T-helper 17 cell (primary cell): ENCODE data around the gene CYTH1. TPM values are rescaled to one million over a fixed set of nuclear protein-coding genes. Genes with fewer than 3 reads are reported as not detected.

ENCODE experiments used
- ATAC-seq: fragments of 150-1000 bp; cut with Tn5 transposase; 2 replicates; pipeline ENCODE4 v1.10.0; 2021; ENCODE audit warnings: mild to moderate bottlenecking, moderate library complexity
- DNase-seq, 3 donors: peaks; one replicate each; pipeline versions ENCODE4 v3.0.0 to v3.0.0-alpha.2; 2020 to 2021
- H3K9me3 ChIP-seq: one replicate; pipeline ENCODE4 v1.7.0; 2013; ENCODE audit warnings: low read length, mild to moderate bottlenecking; ENCODE audit not compliant: control insufficient read depth, poor library complexity, severe bottlenecking
- H3K27ac Mint-ChIP-seq: one replicate; pipeline ENCODE4 v1.8.0; 2022; ENCODE audit warnings: mild to moderate bottlenecking, moderate library complexity, mixed read lengths
- H3K27me3 Mint-ChIP-seq: one replicate; pipeline ENCODE4 v1.8.0; 2022; ENCODE audit warnings: mixed read lengths
- H3K36me3 Mint-ChIP-seq: one replicate; pipeline ENCODE4 v1.8.0; 2022; ENCODE audit warnings: low read depth, mixed read lengths
- H3K4me1 Mint-ChIP-seq: one replicate; pipeline ENCODE4 v1.8.0; 2022; ENCODE audit warnings: mild to moderate bottlenecking, mixed read lengths
- H3K4me3 Mint-ChIP-seq: one replicate; pipeline ENCODE4 v1.8.0; 2022; ENCODE audit warnings: mild to moderate bottlenecking, moderate library complexity, mixed read lengths
- total RNA-seq, 4 donors: library from RNA in 2 of 4; stranded (reverse) in 2 of 4; gene quantifications; one replicate each; pipeline ENCODE4 v1.2.3 and lab custom pipeline; 2022 to 2026

The CYTH1 gene
- total RNA-seq, 2 donors from 2014 or later = 462 to 497 TPM

- peak overlapping the region; percentile 24 for H3K27ac Mint-ChIP-seq
- ATAC-seq = no peak
- peaks cover 5% of the 10 kb centered on the region for H3K36me3 Mint-ChIP-seq
- H3K9me3 ChIP-seq = no peaks in the 10 kb centered on the region
- no peaks in the 10 kb centered on the region for H3K27me3 Mint-ChIP-seq
- H3K4me3 Mint-ChIP-seq = no peak overlapping the region
- H3K4me1 Mint-ChIP-seq = peaks cover 26% of the 10 kb centered on the region
- no peak for DNase-seq
Observed at GRCh38 chr17:78705071-78705470, 77.0 kb downstream of the CYTH1 start.

DNA sequence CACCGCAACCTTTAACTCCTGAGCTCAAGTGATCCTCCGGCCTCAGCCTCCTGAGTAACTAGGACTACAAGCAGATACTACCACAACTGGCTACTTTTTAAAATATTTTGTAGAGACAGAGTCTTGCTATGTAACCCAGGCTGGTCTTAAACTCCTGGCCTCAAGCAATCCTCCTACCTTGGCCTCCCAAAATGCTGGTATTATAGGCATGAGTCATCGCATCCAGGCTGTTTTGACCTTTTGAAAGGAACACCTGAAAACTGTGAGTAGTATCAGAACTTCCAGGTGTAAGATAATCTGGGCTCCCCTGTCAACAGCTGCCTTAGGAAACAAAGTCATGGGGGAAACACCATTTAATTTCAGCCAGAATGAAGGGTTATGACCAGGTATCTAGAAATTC is 77.5 kb downstream of the CYTH1 start:
- ATAC-seq (no peak), DNase-seq (no peak)
- no peaks in the 10 kb centered on the region for H3K27me3 Mint-ChIP-seq
- H3K4me1 Mint-ChIP-seq = peaks cover 21% of the 10 kb centered on the region
- H3K36me3 Mint-ChIP-seq = peaks cover 5% of the 10 kb centered on the region
- H3K4me3 Mint-ChIP-seq = no peak overlapping the region
- H3K9me3 ChIP-seq = no peaks in the 10 kb centered on the region
- H3K27ac Mint-ChIP-seq = no peak overlapping the region

- ATAC-seq = peak; percentile 34
- H3K4me3 Mint-ChIP-seq = peak overlapping the region; percentile 52
- H3K27me3 Mint-ChIP-seq = no peaks in the 10 kb centered on the region
- H3K9me3 ChIP-seq = no peaks in the 10 kb centered on the region
- H3K36me3 Mint-ChIP-seq = peaks cover 21% of the 10 kb centered on the region
- DNase-seq = no peak
- H3K4me1 Mint-ChIP-seq = peaks cover 25% of the 10 kb centered on the region
- peak overlapping the region; percentile 90 for H3K27ac Mint-ChIP-seq
Observed at GRCh38 chr17:78697554-78698343, 84.3 kb downstream of the CYTH1 start.

DNA sequence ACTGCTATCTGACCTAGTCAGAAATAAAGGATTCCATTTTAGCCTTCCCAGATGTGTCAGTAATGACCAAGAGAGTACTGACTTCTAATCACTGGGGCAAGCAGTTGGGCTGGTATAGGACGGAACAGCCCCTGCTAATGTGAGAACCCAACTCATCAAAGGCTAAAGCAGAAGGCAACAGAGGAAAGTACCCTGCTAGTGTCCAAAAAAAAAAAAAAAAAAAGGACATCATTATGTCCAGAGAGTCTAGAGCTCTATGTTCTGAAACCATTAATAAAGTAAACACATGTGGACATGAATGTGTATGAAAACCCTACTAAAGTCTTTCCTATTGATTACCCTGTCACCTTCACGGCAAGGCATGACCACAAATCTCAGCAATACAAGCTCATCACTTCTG is 85.0 kb downstream of the CYTH1 start:
- Mint-ChIP-seq H3K27me3 (no peaks in the 10 kb centered on the region), H3K27ac (peak overlapping the region; percentile 90), H3K36me3 (peaks cover 24% of the 10 kb centered on the region), H3K4me1 (peaks cover 31% of the 10 kb centered on the region), H3K4me3 (peak overlapping the region; percentile 12)
- ATAC-seq (no peak), DNase-seq (no peak)
- H3K9me3 ChIP-seq = no peaks in the 10 kb centered on the region

DNA sequence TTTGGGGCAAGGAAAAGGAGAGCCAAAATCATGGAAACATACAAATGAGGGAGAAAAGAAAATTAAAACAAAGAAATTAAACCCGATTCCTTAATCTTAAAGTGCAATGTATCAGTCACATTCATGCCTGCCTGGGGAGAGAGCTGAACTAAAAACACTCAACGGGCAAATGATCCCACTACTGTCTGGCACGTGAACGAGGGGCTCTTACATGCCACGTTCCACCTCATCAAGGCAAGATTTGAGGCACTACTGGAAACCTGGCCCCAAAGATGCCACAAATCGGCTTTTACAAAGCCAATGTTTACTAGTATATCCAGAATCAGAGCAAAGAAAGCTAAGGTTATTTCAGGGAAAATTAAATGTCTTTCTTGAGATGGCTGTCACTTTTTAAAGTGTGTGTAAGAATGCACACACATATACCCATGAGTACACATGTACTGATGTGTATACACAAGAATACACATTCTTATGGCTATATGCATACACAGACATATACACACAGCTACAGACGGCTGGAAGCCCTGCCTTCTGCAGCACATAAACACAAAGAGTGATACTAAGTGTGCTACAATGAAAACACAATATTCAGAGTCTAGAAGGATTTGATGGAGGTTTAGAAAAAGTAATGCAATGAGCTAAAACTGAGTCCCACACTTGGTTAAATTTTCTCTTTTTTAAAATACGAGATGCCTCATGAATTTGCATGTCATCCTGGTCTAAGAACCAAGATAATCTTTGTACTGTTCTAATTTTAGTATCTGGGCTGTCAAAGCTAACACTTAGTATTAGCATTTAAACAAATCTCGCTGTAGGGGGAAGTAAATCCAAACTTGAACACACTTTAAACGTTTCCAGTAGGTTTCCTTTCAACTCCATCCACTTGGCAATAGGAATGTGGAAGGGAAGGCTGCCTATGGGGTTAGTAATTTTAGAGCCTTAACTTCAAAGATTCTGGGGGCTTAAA is 85.8 kb downstream of the CYTH1 start:
- no peak for DNase-seq
- Mint-ChIP-seq H3K27me3 (no peaks in the 10 kb centered on the region), H3K36me3 (peaks cover 26% of the 10 kb centered on the region), H3K4me3 (no peak overlapping the region), H3K4me1 (peaks cover 35% of the 10 kb centered on the region), H3K27ac (peak overlapping the region; percentile 90)
- no peaks in the 10 kb centered on the region for H3K9me3 ChIP-seq
- ATAC-seq = no peak

- Mint-ChIP-seq H3K4me3 (no peak overlapping the region), H3K36me3 (peaks cover 26% of the 10 kb centered on the region), H3K27ac (peak overlapping the region; percentile 92), H3K4me1 (peaks cover 36% of the 10 kb centered on the region), H3K27me3 (no peaks in the 10 kb centered on the region)
- no peak for DNase-seq
- ATAC-seq = no peak
- no peaks in the 10 kb centered on the region for H3K9me3 ChIP-seq
Observed at GRCh38 chr17:78694805-78695531, 87.1 kb downstream of the CYTH1 start.

GRCh38 chr17:78693346-78694083 is 88.6 kb downstream of the CYTH1 start:
- no peak for ATAC-seq
- DNase-seq = no peak
- H3K36me3 Mint-ChIP-seq = peaks cover 28% of the 10 kb centered on the region
- H3K9me3 ChIP-seq = no peaks in the 10 kb centered on the region
- H3K27ac Mint-ChIP-seq = peak overlapping the region; percentile 92
- no peak overlapping the region for H3K4me3 Mint-ChIP-seq
- H3K4me1 Mint-ChIP-seq = peaks cover 38% of the 10 kb centered on the region
- H3K27me3 Mint-ChIP-seq = no peaks in the 10 kb centered on the region

GRCh38 chr17:78692460-78693010 is 89.5 kb downstream of the CYTH1 start:
- no peaks in the 10 kb centered on the region for H3K27me3 Mint-ChIP-seq
- ATAC-seq = no peak

DNA sequence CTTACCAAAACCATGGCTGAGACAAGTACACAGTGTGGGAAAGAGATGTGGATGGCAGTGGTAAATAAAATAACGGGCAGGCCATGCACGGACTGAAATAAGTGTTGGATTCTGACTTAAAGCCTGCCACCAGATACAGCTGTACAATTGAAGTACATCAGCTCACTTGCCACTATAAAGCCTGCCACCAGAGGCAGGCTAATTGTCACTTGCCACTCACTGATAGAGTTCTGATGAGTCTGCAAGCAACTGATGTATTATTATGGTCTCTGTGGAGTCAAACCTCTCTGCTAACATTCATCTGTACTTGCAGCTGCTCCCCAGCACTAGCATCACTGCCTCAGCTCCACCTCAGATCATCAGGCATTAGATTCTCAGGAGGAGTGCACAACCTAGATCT is 93.0 kb downstream of the CYTH1 start:
- H3K4me3 Mint-ChIP-seq = no peak overlapping the region
- peak overlapping the region; percentile 85 for H3K27ac Mint-ChIP-seq
- H3K27me3 Mint-ChIP-seq = no peaks in the 10 kb centered on the region
- peaks cover 15% of the 10 kb centered on the region for H3K36me3 Mint-ChIP-seq
- no peak for DNase-seq
- no peaks in the 10 kb centered on the region for H3K9me3 ChIP-seq
- peak; percentile 43 for ATAC-seq
- H3K4me1 Mint-ChIP-seq = peaks cover 19% of the 10 kb centered on the region

More at GRCh38 chr17:78692460-78693010, 89.5 kb downstream of the CYTH1 start:
- no peak for DNase-seq
- Mint-ChIP-seq H3K27ac (peak overlapping the region; percentile 75), H3K36me3 (peaks cover 26% of the 10 kb centered on the region), H3K4me3 (no peak overlapping the region), H3K4me1 (peaks cover 38% of the 10 kb centered on the region)
- H3K9me3 ChIP-seq = no peaks in the 10 kb centered on the region

GRCh38 chr17:78687944-78688343 is 94.1 kb downstream of the CYTH1 start:
- peaks cover 19% of the 10 kb centered on the region for H3K4me1 Mint-ChIP-seq
- peak overlapping the region; percentile 85 for H3K27ac Mint-ChIP-seq
- H3K9me3 ChIP-seq = no peaks in the 10 kb centered on the region
- ATAC-seq = no peak
- peaks cover 12% of the 10 kb centered on the region for H3K36me3 Mint-ChIP-seq
- no peak for DNase-seq
- H3K27me3 Mint-ChIP-seq = no peaks in the 10 kb centered on the region
- H3K4me3 Mint-ChIP-seq = no peak overlapping the region

DNA sequence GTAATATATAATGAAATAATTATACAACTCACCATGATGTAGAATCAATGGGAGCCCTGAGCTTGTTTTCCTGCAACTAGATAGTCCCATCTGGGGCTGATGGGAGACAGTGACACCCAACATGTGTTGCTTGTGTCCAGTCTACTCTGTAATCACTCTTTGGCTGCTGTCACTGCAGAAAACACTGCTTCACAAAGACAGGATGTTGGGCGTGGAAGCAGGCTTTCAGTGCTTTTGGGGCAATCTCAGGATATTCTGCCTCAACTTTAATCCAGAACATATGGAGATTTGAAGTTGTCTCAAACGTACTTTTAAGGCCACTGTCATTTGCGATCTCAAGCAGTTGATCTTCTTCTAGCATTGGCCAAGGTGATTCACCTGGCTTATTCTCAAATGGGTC is 94.9 kb downstream of the CYTH1 start:
- DNase-seq (no peak), ATAC-seq (no peak)
- Mint-ChIP-seq H3K4me3 (peak overlapping the region; percentile 33), H3K4me1 (peaks cover 14% of the 10 kb centered on the region), H3K27ac (no peak overlapping the region), H3K27me3 (no peaks in the 10 kb centered on the region), H3K36me3 (peaks cover 8% of the 10 kb centered on the region)
- no peaks in the 10 kb centered on the region for H3K9me3 ChIP-seq

- DNase-seq (no peak), ATAC-seq (no peak)
- Mint-ChIP-seq H3K36me3 (peaks cover 3% of the 10 kb centered on the region), H3K4me1 (peaks cover 8% of the 10 kb centered on the region), H3K27ac (peak overlapping the region; percentile 91), H3K27me3 (no peaks in the 10 kb centered on the region), H3K4me3 (no peak overlapping the region)
- no peaks in the 10 kb centered on the region for H3K9me3 ChIP-seq
Observed at GRCh38 chr17:78684026-78684425, 98.0 kb downstream of the CYTH1 start.
